HUES48 (cell line): ENCODE results near the gene NKX1-2.

Experiments used
- H3K27ac ChIP-seq: one replicate; pipeline ENCODE4 v1.7.0; 2013; ENCODE audit warnings: low read depth, low read length, inconsistent platforms
- H3K27me3 ChIP-seq: 2 replicates; pipeline ENCODE4 v1.6.1; 2013; ENCODE audit warnings: mild to moderate bottlenecking, low read length; ENCODE audit not compliant: control insufficient read depth, insufficient read depth
- H3K36me3 ChIP-seq: 2 replicates; pipeline ENCODE4 v1.6.1; 2013; ENCODE audit warnings: low read length; ENCODE audit not compliant: control insufficient read depth, insufficient read depth
- H3K4me1 ChIP-seq: 2 replicates; pipeline ENCODE4 v1.6.1; 2013; ENCODE audit warnings: mild to moderate bottlenecking, low read length; ENCODE audit not compliant: control insufficient read depth, insufficient read depth
- H3K4me3 ChIP-seq: 2 replicates; pipeline ENCODE4 v1.5.1; 2013; ENCODE audit warnings: mild to moderate bottlenecking, low read depth, low read length
- H3K9ac ChIP-seq: 2 replicates; pipeline ENCODE4 v1.6.1; 2013; ENCODE audit warnings: mild to moderate bottlenecking, low read depth, low read length, moderate library complexity
- H3K9me3 ChIP-seq: 2 replicates; pipeline ENCODE4 v1.6.1; 2013; ENCODE audit warnings: low read length; ENCODE audit not compliant: control insufficient read depth, insufficient read depth

The NKX1-2 gene

GRCh38 chr10:124491105-124491504, 41.3 kb upstream of the NKX1-2 start:
- no peak overlapping the region for H3K4me3 ChIP-seq
- no peak overlapping the region for H3K9ac ChIP-seq
- H3K9me3 ChIP-seq, result no peaks in the 10 kb centered on the region
- no peaks in the 10 kb centered on the region for H3K27me3 ChIP-seq
- H3K27ac ChIP-seq, result no peak overlapping the region
- H3K4me1 ChIP-seq, result peaks cover 4% of the 10 kb centered on the region
- H3K36me3 ChIP-seq, result peaks cover 17% of the 10 kb centered on the region; the same call in 1 of the 2 replicates

- Histone ChIP-seq H3K27ac (no peak overlapping the region), H3K27me3 (no peaks in the 10 kb centered on the region), H3K9me3 (no peaks in the 10 kb centered on the region), H3K4me3 (no peak overlapping the region), H3K9ac (no peak overlapping the region), H3K36me3 (peaks cover 17% of the 10 kb centered on the region; the same call in 1 of the 2 replicates), H3K4me1 (peaks cover 5% of the 10 kb centered on the region)
Measured at GRCh38 chr10:124486635-124487034, 36.8 kb upstream of the NKX1-2 start.

GRCh38 chr10:124484661-124485060, 34.8 kb upstream of the NKX1-2 start:
- Histone ChIP-seq H3K27me3 (no peaks in the 10 kb centered on the region), H3K4me1 (peaks cover 17% of the 10 kb centered on the region), H3K27ac (no peak overlapping the region), H3K9ac (no peak overlapping the region), H3K9me3 (no peaks in the 10 kb centered on the region), H3K4me3 (no peak overlapping the region), H3K36me3 (peaks cover 7% of the 10 kb centered on the region; the same call in 1 of the 2 replicates)

- H3K9ac ChIP-seq, result no peak overlapping the region
- peaks cover 7% of the 10 kb centered on the region; the same call in 1 of the 2 replicates for H3K36me3 ChIP-seq
- H3K27ac ChIP-seq, result no peak overlapping the region
- H3K4me1 ChIP-seq, result peaks cover 17% of the 10 kb centered on the region
- H3K9me3 ChIP-seq, result no peaks in the 10 kb centered on the region
- H3K4me3 ChIP-seq, result no peak overlapping the region
- H3K27me3 ChIP-seq, result no peaks in the 10 kb centered on the region
Measured at GRCh38 chr10:124484031-124484430, 34.2 kb upstream of the NKX1-2 start.

- Histone ChIP-seq H3K27ac (no peak overlapping the region), H3K4me3 (no peak overlapping the region), H3K36me3 (no peaks in the 10 kb centered on the region), H3K27me3 (no peaks in the 10 kb centered on the region), H3K9me3 (no peaks in the 10 kb centered on the region), H3K9ac (no peak overlapping the region), H3K4me1 (peaks cover 17% of the 10 kb centered on the region)
Measured at GRCh38 chr10:124482876-124483275, 33.0 kb upstream of the NKX1-2 start.

- no peak overlapping the region for H3K9ac ChIP-seq
- no peaks in the 10 kb centered on the region for H3K27me3 ChIP-seq
- H3K4me1 ChIP-seq, result peaks cover 19% of the 10 kb centered on the region
- no peak overlapping the region for H3K4me3 ChIP-seq
- H3K9me3 ChIP-seq, result no peaks in the 10 kb centered on the region
- no peak overlapping the region for H3K27ac ChIP-seq
- H3K36me3 ChIP-seq, result no peaks in the 10 kb centered on the region
Measured at GRCh38 chr10:124482236-124482800, 32.5 kb upstream of the NKX1-2 start.

- no peak overlapping the region for H3K27ac ChIP-seq
- no peaks in the 10 kb centered on the region for H3K36me3 ChIP-seq
- H3K4me3 ChIP-seq, result no peak overlapping the region
- peaks cover 20% of the 10 kb centered on the region for H3K4me1 ChIP-seq
- no peaks in the 10 kb centered on the region for H3K27me3 ChIP-seq
- no peak overlapping the region for H3K9ac ChIP-seq
- H3K9me3 ChIP-seq, result no peaks in the 10 kb centered on the region
Measured at GRCh38 chr10:124481717-124482116, 31.9 kb upstream of the NKX1-2 start.

GRCh38 chr10:124480860-124481259, 31.0 kb upstream of the NKX1-2 start:
- peaks cover 20% of the 10 kb centered on the region for H3K4me1 ChIP-seq

GRCh38 chr10:124478515-124478914, 28.7 kb upstream of the NKX1-2 start:
- Histone ChIP-seq H3K4me3 (no peak overlapping the region), H3K9ac (no peak overlapping the region), H3K27ac (no peak overlapping the region), H3K36me3 (no peaks in the 10 kb centered on the region), H3K9me3 (no peaks in the 10 kb centered on the region), H3K4me1 (peaks cover 26% of the 10 kb centered on the region), H3K27me3 (no peaks in the 10 kb centered on the region)

More at GRCh38 chr10:124480860-124481259, 31.0 kb upstream of the NKX1-2 start:
- Histone ChIP-seq H3K27ac (no peak overlapping the region), H3K4me3 (no peak overlapping the region), H3K9ac (no peak overlapping the region), H3K36me3 (no peaks in the 10 kb centered on the region), H3K27me3 (no peaks in the 10 kb centered on the region), H3K9me3 (no peaks in the 10 kb centered on the region)

- H3K4me3 ChIP-seq, result no peak overlapping the region
- no peak overlapping the region for H3K27ac ChIP-seq
- peaks cover 26% of the 10 kb centered on the region for H3K4me1 ChIP-seq
- no peak overlapping the region for H3K9ac ChIP-seq
- H3K9me3 ChIP-seq, result no peaks in the 10 kb centered on the region
- H3K36me3 ChIP-seq, result no peaks in the 10 kb centered on the region
- H3K27me3 ChIP-seq, result no peaks in the 10 kb centered on the region
Measured at GRCh38 chr10:124477614-124478363, 28.0 kb upstream of the NKX1-2 start.

- no peaks in the 10 kb centered on the region for H3K9me3 ChIP-seq
- no peak overlapping the region for H3K9ac ChIP-seq
- H3K27ac ChIP-seq, result no peak overlapping the region
- peaks cover 19% of the 10 kb centered on the region for H3K4me1 ChIP-seq
- no peaks in the 10 kb centered on the region for H3K36me3 ChIP-seq
- H3K4me3 ChIP-seq, result no peak overlapping the region
- H3K27me3 ChIP-seq, result no peaks in the 10 kb centered on the region
Measured at GRCh38 chr10:124476043-124476725, 26.3 kb upstream of the NKX1-2 start.
